Measurements from ENCODE around the gene FASLG.
"Not testable (repeated sequence)": the region's sequence is repeated elsewhere in the genome, so short reads cannot be mapped to it uniquely, and the experiment has no call there.

The FASLG gene

GRCh38 chr1:172680244-172680643, 21.3 kb downstream of the FASLG start:
- in situ Hi-C loops (cut with MboI; ENCODE audit: low sequenced_read_pairs): no loop called here

GRCh38 chr1:172680733-172681275, 21.9 kb downstream of the FASLG start:
- in situ Hi-C loops (cut with MboI; ENCODE audit: low sequenced_read_pairs): no loop called here

GRCh38 chr1:172682812-172683211, 23.9 kb downstream of the FASLG start:
- in situ Hi-C loops (cut with MboI; ENCODE audit: low sequenced_read_pairs): no loop called here

GRCh38 chr1:172686143-172686542, 27.2 kb downstream of the FASLG start:
- in situ Hi-C loops (cut with MboI; ENCODE audit: low sequenced_read_pairs): no loop called here

GRCh38 chr1:172688428-172689085, 29.7 kb downstream of the FASLG start:
- in situ Hi-C loops (cut with MboI; ENCODE audit: low sequenced_read_pairs): not testable (repeated sequence)

- in situ Hi-C loops (cut with MboI; ENCODE audit: low sequenced_read_pairs): not testable (repeated sequence)
These were observed 32.0 kb downstream of the FASLG start for GRCh38 chr1:172690925-172691324.

- in situ Hi-C loops (cut with MboI; ENCODE audit: low sequenced_read_pairs): no loop called here
These were observed 38.7 kb downstream of the FASLG start for GRCh38 chr1:172697534-172698002.

- in situ Hi-C loops (cut with MboI; ENCODE audit: low sequenced_read_pairs): no loop called here
These were observed 39.3 kb downstream of the FASLG start for GRCh38 chr1:172698224-172698623.

GRCh38 chr1:172699111-172699510, 40.2 kb downstream of the FASLG start:
- in situ Hi-C loops (cut with MboI; ENCODE audit: low sequenced_read_pairs): no loop called here

- in situ Hi-C loops (cut with MboI; ENCODE audit: low sequenced_read_pairs): no loop called here
These were observed 40.9 kb downstream of the FASLG start for GRCh38 chr1:172699695-172700227.

GRCh38 chr1:172700556-172700955, 41.7 kb downstream of the FASLG start:
- in situ Hi-C loops (cut with MboI; ENCODE audit: low sequenced_read_pairs): no loop called here

GRCh38 chr1:172704001-172704400, 45.1 kb downstream of the FASLG start:
- in situ Hi-C loops (cut with MboI; ENCODE audit: low sequenced_read_pairs): no loop called here

GRCh38 chr1:172704420-172705210, 45.7 kb downstream of the FASLG start:
- in situ Hi-C loops (cut with MboI; ENCODE audit: low sequenced_read_pairs): no loop called here

GRCh38 chr1:172708452-172708851, 49.5 kb downstream of the FASLG start:
- in situ Hi-C loops (cut with MboI; ENCODE audit: low sequenced_read_pairs): no loop called here

- in situ Hi-C loops (cut with MboI; ENCODE audit: low sequenced_read_pairs): no loop called here
These were observed 52.7 kb downstream of the FASLG start for GRCh38 chr1:172711558-172711957.

GRCh38 chr1:172713466-172713865, 54.6 kb downstream of the FASLG start:
- in situ Hi-C loops (cut with MboI; ENCODE audit: low sequenced_read_pairs): no loop called here

Data from hTERT RPE-1 (cell line).